Small intestine (tissue), 7 donors: ENCODE data around the gene LINS1. TPM values are rescaled to one million over a fixed set of nuclear protein-coding genes. Genes with fewer than 3 reads are reported as not detected.

Experiments used
- DNase-seq, 2 donors: peaks; one replicate each; pipeline versions ENCODE4 v3.0.0 to v3.0.0-alpha.2; 2013
- FAIRE-seq: peaks from 2 replicates; lab custom pipeline; 2012; peaks lifted over from hg19 to GRCh38; lab: Jason Lieb, UNC
- H3K27ac ChIP-seq, 3 donors: one replicate each; pipeline ENCODE4 v1.5.1; 2013; ENCODE audit warnings: low read length in 2 of 3, mild to moderate bottlenecking in 2 of 3, control low read depth in 1 of 3, inconsistent platforms in 1 of 3, low read depth in 1 of 3, moderate library complexity in 1 of 3
- H3K27me3 ChIP-seq, 3 donors: one replicate each; pipeline ENCODE4 v1.6.1; 2013; ENCODE audit warnings: low read length in 3 of 3, inconsistent platforms in 1 of 3; ENCODE audit not compliant: control insufficient read depth in 3 of 3, insufficient read depth in 3 of 3
- H3K36me3 ChIP-seq, 3 donors: one replicate each; pipeline ENCODE4 v1.6.1; 2013; ENCODE audit warnings: low read length in 3 of 3, inconsistent platforms in 1 of 3, low read depth in 1 of 3, mild to moderate bottlenecking in 1 of 3, moderate library complexity in 1 of 3; ENCODE audit not compliant: control insufficient read depth in 3 of 3, insufficient read depth in 2 of 3
- H3K4me1 ChIP-seq, 3 donors: one replicate each; pipeline ENCODE4 v1.6.1; 2013; ENCODE audit warnings: low read length in 2 of 3, inconsistent platforms in 1 of 3, low read depth in 1 of 3, mild to moderate bottlenecking in 1 of 3, moderate library complexity in 1 of 3; ENCODE audit not compliant: control insufficient read depth in 3 of 3, insufficient read depth in 2 of 3
- H3K4me3 ChIP-seq, 3 donors: one replicate each; pipeline ENCODE4 v1.5.1; 2013; ENCODE audit warnings: low read length in 3 of 3, control low read depth in 1 of 3, inconsistent platforms in 1 of 3, low read depth in 1 of 3, mild to moderate bottlenecking in 1 of 3, moderate library complexity in 1 of 3
- H3K9me3 ChIP-seq, 2 donors: one replicate each; pipeline ENCODE4 v1.6.1; 2013; ENCODE audit warnings: low read depth in 1 of 2, low read length in 1 of 2; ENCODE audit not compliant: control insufficient read depth in 2 of 2, insufficient read depth in 1 of 2
- WGBS, 3 donors: extraction: QIAGEN DNeasy Blood & Tissue Kit; methylation state at CpG; one replicate each; pipeline ENCODE4 v1.1.7; 2013; 5-methylcytosine and 5-hydroxymethylcytosine counted together
- polyA plus RNA-seq, 4 donors: library from polyadenylated mRNA; stranded (reverse) in 3 of 4; unstranded in 1 of 4; fragments of 200-250 nt in 3 of 4; fragments of 120-200 nt in 1 of 4; gene quantifications; one replicate each; pipeline versions ENCODE4 v1.2.1 to v1.2.3, GENCODE V29; 2013
- donor health status: healthy with polysubstance abuse.
- donor health status: control.
- donor health status: control.
- donor health status: Bipolar disorder and iron deficiency.
- donor health status: healthy.

Gene LINS1
- polyA plus RNA-seq, 4 donors = 2.4 to 17.5 (median 5.7) TPM

GRCh38 chr15:100528833-100529428 lies 73.1 kb downstream of the LINS1 start, which contains the start of gene CERS3:
Gene CERS3 (minus strand): TSS chr15:100528950. CDS start chr15:100501849, 27,101 bp downstream.
- no peak for FAIRE-seq
- no peak within 1 kb of the TSS for H3K4me3 ChIP-seq
- no peaks in the 10 kb centered on the region for H3K4me1 ChIP-seq
- WGBS, 3 donors = 79 to 85% (median 84%) methylated on average over 10 of the region's 10 CpGs
- H3K36me3 ChIP-seq = no peaks in the 10 kb centered on the region
- H3K9me3 ChIP-seq = no peaks in the 10 kb centered on the region
- peaks cover 0 to 2% (median 0%) of the 10 kb centered on the region in 3 donors for H3K27me3 ChIP-seq
- H3K27ac ChIP-seq = no peak within 1 kb of the TSS
- DNase-seq = no peak

- Histone ChIP-seq H3K27me3 (no peaks in the 10 kb centered on the region), H3K4me1 (no peaks in the 10 kb centered on the region), H3K27ac (no peak overlapping the region), H3K4me3 (no peak overlapping the region), H3K36me3 (no peaks in the 10 kb centered on the region), H3K9me3 (peaks cover 0 to 2% of the 10 kb centered on the region in 2 donors)
- WGBS, 3 donors = 50 to 63% (median 59%) methylated on average over 6 of the region's 6 CpGs
- FAIRE-seq = no peak
- no peak for DNase-seq
These were observed 75.9 kb downstream of the LINS1 start for GRCh38 chr15:100526027-100526481.

GRCh38 chr15:100525436-100525835 lies 76.5 kb downstream of the LINS1 start:
- Histone ChIP-seq H3K4me3 (no peak overlapping the region), H3K4me1 (no peaks in the 10 kb centered on the region), H3K27me3 (no peaks in the 10 kb centered on the region), H3K36me3 (no peaks in the 10 kb centered on the region), H3K9me3 (peaks cover 0 to 2% of the 10 kb centered on the region in 2 donors), H3K27ac (no peak overlapping the region)
- WGBS, 3 donors = 57 to 73% (median 72%) methylated on average over 1 of the region's 1 CpG
- FAIRE-seq (no peak), DNase-seq (no peak)

- WGBS, 3 donors = 40 to 66% (median 48%) methylated on average over 2 of the region's 2 CpGs
- DNase-seq (no peak), FAIRE-seq (no peak)
- no peaks in the 10 kb centered on the region for H3K4me1 ChIP-seq
- no peaks in the 10 kb centered on the region for H3K27me3 ChIP-seq
- no peak overlapping the region for H3K27ac ChIP-seq
- peaks cover 0 to 2% of the 10 kb centered on the region in 2 donors for H3K9me3 ChIP-seq
- H3K36me3 ChIP-seq = no peaks in the 10 kb centered on the region
- H3K4me3 ChIP-seq = no peak overlapping the region
These were observed 77.7 kb downstream of the LINS1 start for GRCh38 chr15:100524326-100524725.

- 91 to 94% (median 91%) methylated on average over 3 of the region's 3 CpGs for WGBS, 3 donors
- no peaks in the 10 kb centered on the region for H3K4me1 ChIP-seq
- FAIRE-seq (no peak), DNase-seq (no peak)
- no peaks in the 10 kb centered on the region for H3K27me3 ChIP-seq
- H3K36me3 ChIP-seq = no peaks in the 10 kb centered on the region
- no peak overlapping the region for H3K27ac ChIP-seq
- no peak overlapping the region for H3K4me3 ChIP-seq
- peaks cover 0 to 2% of the 10 kb centered on the region in 2 donors for H3K9me3 ChIP-seq
These were observed 80.1 kb downstream of the LINS1 start for GRCh38 chr15:100521907-100522306.

GRCh38 chr15:100520132-100520921 lies 81.7 kb downstream of the LINS1 start:
- WGBS, 3 donors = 59 to 70% (median 68%) methylated on average over 6 to 7 of the region's 7 CpGs
- no peak for FAIRE-seq
- no peak for DNase-seq
- Histone ChIP-seq H3K27ac (no peak overlapping the region), H3K4me1 (no peaks in the 10 kb centered on the region), H3K9me3 (peaks cover 0 to 2% of the 10 kb centered on the region in 2 donors), H3K36me3 (no peaks in the 10 kb centered on the region), H3K27me3 (no peaks in the 10 kb centered on the region), H3K4me3 (no peak overlapping the region)

GRCh38 chr15:100517846-100518245 lies 84.1 kb downstream of the LINS1 start:
- no peaks in the 10 kb centered on the region for H3K4me1 ChIP-seq
- no peak overlapping the region for H3K27ac ChIP-seq
- H3K9me3 ChIP-seq = no peaks in the 10 kb centered on the region
- H3K4me3 ChIP-seq = no peak overlapping the region
- FAIRE-seq = no peak
- WGBS, 3 donors = 67 to 76% (median 71%) methylated on average over 3 of the region's 3 CpGs
- DNase-seq = no peak
- no peaks in the 10 kb centered on the region for H3K27me3 ChIP-seq
- H3K36me3 ChIP-seq = no peaks in the 10 kb centered on the region
